ACC112 (cell line): ENCODE results near the gene TMEM98.

Source experiments
- H2AFZ ChIP-seq: fragments of 200-600 bp; sonication (generic); one replicate; pipeline ENCODE4 v1.6.0; 2017; ENCODE audit warnings: antibody characterized with exemption, low read length; ENCODE audit not compliant: unreplicated experiment
- H3K27ac ChIP-seq: fragments of 200-600 bp; sonication (generic); 2 replicates; pipeline ENCODE4 v1.5.1; 2014; ENCODE audit warnings: low read depth, mild to moderate bottlenecking, antibody characterized with exemption, low read length, moderate library complexity
- H3K27me3 ChIP-seq: fragments of 200-600 bp; sonication (generic); 2 replicates; pipeline ENCODE4 v1.6.1; 2014; ENCODE audit warnings: mild to moderate bottlenecking, antibody characterized with exemption, low read length, moderate library complexity, mixed read lengths; ENCODE audit not compliant: insufficient read depth
- H3K36me3 ChIP-seq: fragments of 200-600 bp; sonication (generic); 2 replicates; pipeline ENCODE4 v1.6.1; 2016; ENCODE audit warnings: mild to moderate bottlenecking, antibody characterized with exemption, low read length, moderate library complexity, mixed read lengths; ENCODE audit not compliant: insufficient read depth
- H3K4me1 ChIP-seq: fragments of 200-600 bp; sonication (generic); one replicate; pipeline ENCODE4 v1.6.1; 2016; ENCODE audit warnings: low read length, mixed read lengths; ENCODE audit not compliant: insufficient read depth, unreplicated experiment, control insufficient read depth
- H3K4me3 ChIP-seq: fragments of 200-600 bp; sonication (generic); 2 replicates; pipeline ENCODE4 v1.5.1; 2014; ENCODE audit warnings: mild to moderate bottlenecking, low read depth, low read length
- H3K79me2 ChIP-seq: fragments of 200-600 bp; sonication (generic); one replicate; pipeline ENCODE4 v1.6.0; 2016; ENCODE audit warnings: low read length; ENCODE audit not compliant: control insufficient read depth, unreplicated experiment, insufficient read depth

The TMEM98 gene

GRCh38 chr17:32928586-32929535 lies 908 bp downstream of the TMEM98 start:
- peak overlapping the region; percentile 77 for H3K4me3 ChIP-seq
- H3K27me3 ChIP-seq = no peaks in the 10 kb centered on the region
- no peak overlapping the region for H3K27ac ChIP-seq
- peak overlapping the region; percentile 92 for H2AFZ ChIP-seq
- H3K4me1 ChIP-seq = peaks cover 11% of the 10 kb centered on the region
- H3K36me3 ChIP-seq = peaks cover 8% of the 10 kb centered on the region; the same call in 1 of the 2 replicates
- H3K79me2 ChIP-seq = peaks cover 8% of the 10 kb centered on the region

DNA sequence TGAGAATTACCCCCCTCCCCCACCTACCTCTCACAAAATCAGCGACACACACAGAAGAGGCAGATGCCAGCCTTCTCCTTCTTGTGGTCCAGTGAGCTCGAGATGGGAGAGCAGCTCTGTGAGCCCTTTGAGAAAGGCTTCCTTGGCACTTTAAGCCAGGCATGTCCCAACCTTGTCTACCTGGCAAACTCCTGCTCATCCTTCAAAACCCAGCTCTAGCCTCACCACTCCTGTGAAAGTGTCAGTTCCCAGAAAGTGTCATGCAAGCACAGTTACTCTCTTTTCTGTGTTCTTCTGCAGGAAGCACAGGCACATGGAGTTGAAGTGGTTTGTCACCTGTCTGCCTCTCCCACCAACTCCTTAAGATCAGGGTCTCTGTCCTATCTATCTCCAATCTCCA lies 1.6 kb downstream of the TMEM98 start:
- H3K79me2 ChIP-seq = peaks cover 8% of the 10 kb centered on the region
- H3K4me1 ChIP-seq = peaks cover 11% of the 10 kb centered on the region
- no peak overlapping the region for H3K27ac ChIP-seq
- no peaks in the 10 kb centered on the region for H3K27me3 ChIP-seq
- peaks cover 8% of the 10 kb centered on the region; the same call in 1 of the 2 replicates for H3K36me3 ChIP-seq
- H2AFZ ChIP-seq = no peak overlapping the region
- peak overlapping the region; percentile 77; the same call in 1 of the 2 replicates for H3K4me3 ChIP-seq

GRCh38 chr17:32930512-32930911 lies 2.6 kb downstream of the TMEM98 start:
- no peak overlapping the region for H3K27ac ChIP-seq
- H3K79me2 ChIP-seq = peaks cover 8% of the 10 kb centered on the region
- H3K4me3 ChIP-seq = no peak overlapping the region
- H3K27me3 ChIP-seq = no peaks in the 10 kb centered on the region
- no peak overlapping the region for H2AFZ ChIP-seq
- peaks cover 14% of the 10 kb centered on the region; the same call in 1 of the 2 replicates for H3K36me3 ChIP-seq
- H3K4me1 ChIP-seq = peaks cover 11% of the 10 kb centered on the region

DNA sequence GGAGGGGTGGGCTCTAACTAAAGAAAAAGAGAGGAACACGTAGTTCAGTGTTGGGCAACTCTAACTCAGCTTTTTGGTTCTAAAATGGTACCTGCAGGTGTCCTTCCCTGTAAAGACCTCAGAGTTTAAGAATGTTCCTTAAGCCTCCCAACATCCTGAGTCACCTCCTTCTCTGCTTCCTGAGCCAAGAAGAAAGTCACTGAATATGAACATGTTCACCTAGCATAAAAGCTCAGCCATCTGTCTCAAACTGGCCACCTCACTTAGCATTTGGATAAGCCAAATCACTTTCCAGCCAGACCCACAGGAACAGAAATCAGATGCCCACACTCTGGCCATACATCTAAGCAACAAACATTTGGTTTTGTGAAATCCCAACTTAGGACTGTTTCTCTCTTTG lies 3.7 kb downstream of the TMEM98 start:
- no peak overlapping the region for H3K27ac ChIP-seq
- H3K27me3 ChIP-seq = no peaks in the 10 kb centered on the region
- no peak overlapping the region for H2AFZ ChIP-seq

DNA sequence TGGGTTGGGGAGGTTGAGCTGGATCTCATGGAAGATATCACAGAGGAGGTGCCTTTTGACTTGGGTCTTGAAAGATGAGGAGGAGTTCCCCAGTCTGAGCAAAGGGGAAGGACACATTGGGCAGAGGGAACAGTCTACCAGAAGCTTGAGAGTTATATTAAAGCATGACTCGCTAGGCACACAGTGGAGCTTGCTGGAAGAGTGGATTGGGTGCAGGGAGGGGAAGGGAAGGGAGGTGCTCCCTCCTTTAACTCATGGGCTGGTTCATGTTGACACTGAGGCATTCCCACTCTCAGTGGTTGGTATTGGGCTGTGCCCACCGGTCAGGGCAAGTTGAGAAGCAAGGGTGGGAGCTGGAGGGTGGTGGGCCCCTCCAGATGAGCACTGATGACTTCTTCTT lies 5.9 kb downstream of the TMEM98 start:
- Histone ChIP-seq H3K79me2 (peaks cover 3% of the 10 kb centered on the region), H3K27me3 (no peaks in the 10 kb centered on the region), H3K27ac (no peak overlapping the region), H3K4me1 (peaks cover 8% of the 10 kb centered on the region), H2AFZ (no peak overlapping the region), H3K36me3 (peaks cover 14% of the 10 kb centered on the region; the same call in 1 of the 2 replicates), H3K4me3 (no peak overlapping the region)

More for the DNA sequence above, 3.7 kb downstream of the TMEM98 start:
- H3K79me2 ChIP-seq = peaks cover 8% of the 10 kb centered on the region
- H3K4me1 ChIP-seq = peaks cover 12% of the 10 kb centered on the region
- H3K36me3 ChIP-seq = peaks cover 14% of the 10 kb centered on the region; the same call in 1 of the 2 replicates
- no peak overlapping the region for H3K4me3 ChIP-seq

DNA sequence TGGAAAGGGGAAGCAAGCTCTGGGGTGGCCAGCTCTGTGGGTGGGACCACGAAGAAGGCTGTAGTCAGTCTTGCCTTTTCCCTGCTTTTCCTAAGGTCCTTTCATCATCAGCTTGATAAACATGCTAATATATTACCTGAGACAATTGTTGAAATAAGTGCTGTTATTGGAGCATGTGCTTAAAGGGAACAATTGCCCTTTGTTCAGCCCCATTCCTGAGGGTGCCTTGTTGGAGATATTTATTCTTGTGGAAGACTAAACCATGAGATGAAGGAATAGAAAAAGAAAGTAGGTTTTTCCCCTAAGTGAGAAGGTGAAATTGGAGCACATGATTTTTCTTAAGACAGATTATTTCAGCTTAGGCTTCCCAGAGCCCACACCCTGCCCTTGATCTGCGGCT lies 7.8 kb downstream of the TMEM98 start:
- Histone ChIP-seq H3K27ac (no peak overlapping the region), H2AFZ (no peak overlapping the region), H3K4me3 (no peak overlapping the region), H3K36me3 (peaks cover 28% of the 10 kb centered on the region), H3K27me3 (no peaks in the 10 kb centered on the region), H3K4me1 (peaks cover 3% of the 10 kb centered on the region), H3K79me2 (no peaks in the 10 kb centered on the region)

DNA sequence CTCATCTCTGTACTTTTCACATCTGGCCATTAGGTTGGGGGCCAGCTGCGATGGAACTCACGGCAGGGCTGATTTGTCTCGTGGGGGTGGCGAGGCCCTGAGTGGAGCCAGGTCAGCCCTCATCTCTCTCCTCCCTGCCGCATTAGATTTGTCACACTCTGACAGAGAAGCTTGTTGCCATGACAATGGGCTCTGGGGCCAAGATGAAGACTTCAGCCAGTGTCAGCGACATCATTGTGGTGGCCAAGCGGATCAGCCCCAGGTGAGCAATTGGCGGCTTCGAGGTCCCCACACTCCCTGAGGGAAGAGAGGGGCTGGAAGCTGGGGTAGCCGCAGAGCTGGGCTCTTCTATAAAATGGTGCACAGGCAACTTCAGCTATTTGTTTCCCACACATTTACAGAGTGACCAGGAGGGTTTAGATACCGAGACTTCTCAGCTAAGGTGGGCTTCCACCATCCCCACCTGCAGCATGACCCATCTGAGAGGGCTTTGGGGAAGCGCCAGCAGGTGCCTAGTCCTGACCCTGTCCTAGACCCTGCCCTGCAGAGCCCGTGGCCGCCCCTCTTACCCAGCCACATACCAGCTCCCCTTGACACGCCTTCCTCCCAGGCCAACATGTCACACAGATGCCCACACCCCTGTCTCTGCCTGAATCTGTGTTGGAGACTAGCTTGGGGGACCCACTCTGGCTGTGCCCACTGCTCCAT lies 8.4 kb downstream of the TMEM98 start:
- peaks cover 34% of the 10 kb centered on the region for H3K36me3 ChIP-seq

GRCh38 chr17:32936894-32937500 lies 9.0 kb downstream of the TMEM98 start:
- Histone ChIP-seq H3K4me3 (no peak overlapping the region), H3K36me3 (peaks cover 38% of the 10 kb centered on the region), H2AFZ (no peak overlapping the region), H3K4me1 (peaks cover 3% of the 10 kb centered on the region), H3K27me3 (no peaks in the 10 kb centered on the region), H3K79me2 (no peaks in the 10 kb centered on the region), H3K27ac (no peak overlapping the region)

More for the DNA sequence above, 8.4 kb downstream of the TMEM98 start:
- peaks cover 3% of the 10 kb centered on the region for H3K4me1 ChIP-seq
- H2AFZ ChIP-seq = no peak overlapping the region
- H3K27ac ChIP-seq = no peak overlapping the region
- no peak overlapping the region for H3K4me3 ChIP-seq
- H3K27me3 ChIP-seq = no peaks in the 10 kb centered on the region
- no peaks in the 10 kb centered on the region for H3K79me2 ChIP-seq

- Histone ChIP-seq H3K36me3 (peaks cover 24% of the 10 kb centered on the region), H3K4me1 (peaks cover 15% of the 10 kb centered on the region), H3K4me3 (no peak overlapping the region), H3K27ac (no peak overlapping the region), H2AFZ (no peak overlapping the region), H3K27me3 (no peaks in the 10 kb centered on the region), H3K79me2 (no peaks in the 10 kb centered on the region)
Measured at GRCh38 chr17:32940706-32941390, 12.9 kb downstream of the TMEM98 start.

DNA sequence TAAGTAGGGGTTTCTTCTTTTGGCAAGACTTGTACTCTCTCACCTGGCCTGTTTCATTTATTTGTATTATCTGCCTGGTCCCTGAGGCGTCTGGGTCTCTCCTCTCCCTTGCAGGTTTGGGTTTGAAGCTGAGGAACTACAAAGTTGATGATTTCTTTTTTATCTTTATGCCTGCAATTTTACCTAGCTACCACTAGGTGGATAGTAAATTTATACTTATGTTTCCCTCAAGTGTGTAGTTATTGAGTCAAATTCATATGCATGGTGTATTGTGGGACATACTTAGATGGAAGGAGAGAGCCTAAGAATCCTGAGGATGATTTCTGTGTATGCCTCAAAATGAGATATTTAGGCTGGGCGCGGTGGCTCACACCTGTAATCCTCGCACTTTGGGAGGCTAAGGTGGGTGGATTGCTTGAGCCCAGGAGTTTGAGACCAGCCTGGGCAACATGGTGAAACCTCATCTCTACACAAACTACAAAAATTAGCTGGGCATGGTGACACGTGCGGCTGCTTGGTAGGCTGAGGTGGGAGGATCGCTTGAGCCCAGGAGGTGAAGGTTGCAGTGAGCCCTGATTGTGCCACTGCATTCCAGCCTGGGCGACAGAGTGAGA lies 13.6 kb downstream of the TMEM98 start:
- H3K27ac ChIP-seq = no peak overlapping the region
- H3K4me3 ChIP-seq = no peak overlapping the region
- H3K4me1 ChIP-seq = peaks cover 15% of the 10 kb centered on the region
- peaks cover 24% of the 10 kb centered on the region for H3K36me3 ChIP-seq
- H3K27me3 ChIP-seq = no peaks in the 10 kb centered on the region
- H2AFZ ChIP-seq = no peak overlapping the region
- H3K79me2 ChIP-seq = no peaks in the 10 kb centered on the region
